ENCODE data around the gene DHCR7.

DHCR7 gene

DNA sequence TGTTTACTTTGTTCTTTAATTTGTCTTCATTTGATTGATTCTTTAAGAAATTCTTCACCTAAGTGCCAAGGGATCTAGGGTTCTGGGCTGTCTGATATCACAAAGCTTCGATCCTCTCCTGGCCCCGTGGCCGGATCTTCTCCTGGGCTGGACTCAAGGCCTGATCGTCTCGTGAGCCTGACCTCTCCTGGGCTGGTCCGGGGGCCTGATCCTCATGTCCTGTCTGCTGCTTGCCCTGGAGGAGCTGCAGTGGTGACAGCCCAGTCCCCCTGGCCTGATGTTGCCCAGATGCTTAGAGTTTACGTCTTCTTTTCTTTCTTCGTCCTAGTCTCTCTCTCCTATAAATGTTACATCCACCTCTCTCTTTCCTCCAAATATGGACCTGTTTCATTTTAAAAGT is 8.1 kb upstream of the DHCR7 start:
- DNase-seq (ENCODE audit: low read depth): no peak

DNA sequence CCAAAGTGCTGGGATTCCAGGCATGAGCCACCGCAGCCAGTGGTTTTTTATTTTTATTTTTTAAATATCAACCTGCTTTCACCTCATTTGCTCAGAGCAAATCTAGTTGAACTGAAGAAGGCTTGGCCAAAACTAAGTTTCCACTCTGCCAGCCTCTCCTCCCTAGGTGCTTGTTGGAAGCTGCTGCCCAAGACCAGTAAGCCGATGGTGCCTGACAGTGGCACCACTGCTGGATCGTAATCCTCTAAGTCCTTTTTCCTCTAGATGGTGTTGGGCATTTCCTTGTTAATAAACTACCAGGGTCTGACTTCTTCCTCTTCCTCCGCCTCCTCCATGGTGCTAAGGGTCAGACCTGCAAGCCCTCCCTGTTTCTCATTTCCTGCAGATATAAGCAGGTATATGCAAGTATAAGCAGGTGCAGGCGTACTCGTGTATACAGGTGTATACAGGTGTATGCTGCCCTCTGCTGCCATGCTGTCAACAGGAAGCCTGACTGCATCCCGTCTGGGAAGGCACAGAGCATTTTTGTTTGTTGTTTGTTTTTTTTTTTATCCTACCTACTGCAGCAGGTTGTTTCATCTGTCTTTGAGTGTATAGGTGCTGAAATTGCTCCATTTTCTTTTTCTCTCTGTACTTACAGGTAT is 6.4 kb upstream of the DHCR7 start:
- no peak for DNase-seq (ENCODE audit: low read depth)

DNA sequence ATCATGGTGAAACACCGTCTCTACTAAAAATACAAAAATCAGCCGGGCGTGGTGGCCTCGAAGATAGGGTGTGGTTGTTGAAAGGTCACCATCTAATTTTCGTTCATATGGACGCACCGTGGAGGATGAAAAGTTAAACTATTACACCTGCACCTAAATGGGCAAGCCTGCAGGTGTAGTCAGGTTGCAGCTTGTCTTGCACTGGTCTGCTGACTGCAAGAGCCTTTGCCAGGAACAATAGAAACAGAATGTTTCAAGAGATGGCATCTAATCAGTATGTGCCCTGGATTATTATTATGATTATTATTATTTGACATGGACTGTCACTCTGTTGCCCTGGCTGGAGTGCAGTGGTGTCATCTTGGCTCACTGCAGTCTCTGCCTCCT is 5.7 kb upstream of the DHCR7 start:
- DNase-seq (ENCODE audit: low read depth): no peak

DNA sequence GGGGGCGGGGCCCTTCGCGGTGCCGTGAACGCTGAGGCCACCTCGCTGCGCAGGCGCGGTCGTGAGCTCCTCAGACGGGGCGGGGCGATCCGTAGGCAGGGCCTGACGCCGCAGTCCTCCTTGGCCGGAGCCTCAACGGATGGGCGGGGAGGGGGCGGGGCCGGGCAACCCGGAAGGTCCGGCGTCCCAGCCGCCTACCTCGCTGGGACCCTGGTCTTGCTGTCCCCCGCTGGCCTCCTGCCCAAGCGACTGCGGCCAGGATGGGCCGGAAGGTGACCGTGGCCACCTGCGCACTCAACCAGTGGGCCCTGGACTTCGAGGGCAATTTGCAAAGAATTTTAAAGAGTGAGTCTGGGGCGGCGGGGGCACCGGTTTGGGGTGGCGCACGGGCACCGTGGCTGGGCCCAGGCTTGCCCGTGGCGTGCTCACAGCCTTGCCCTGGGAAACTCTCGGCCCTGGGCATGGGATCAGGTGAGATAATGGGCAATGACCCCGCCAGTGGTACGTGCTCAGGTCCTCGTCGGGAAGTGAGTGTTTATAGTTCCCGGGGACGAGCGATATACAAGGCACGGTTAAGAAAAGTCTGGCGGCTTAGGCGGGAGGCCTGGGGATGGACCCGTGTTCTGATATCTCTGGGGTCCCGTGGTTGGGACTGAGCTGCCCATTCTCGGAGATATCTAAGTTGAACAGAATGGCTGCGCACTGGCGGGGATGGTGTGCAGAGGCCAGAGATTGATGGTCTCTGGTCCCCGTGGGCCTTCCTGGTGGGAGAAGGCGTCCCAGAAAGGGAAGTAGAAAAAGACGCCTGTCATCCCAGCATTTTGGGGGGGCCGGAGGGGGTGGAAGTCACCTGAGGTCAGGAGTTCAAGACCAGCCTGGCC is 5.1 kb upstream of the DHCR7 start, which contains the start of gene NADSYN1:
TSS of gene NADSYN1 (plus strand) at position 167 of the 881 bp plus-strand sequence. CDS start at position 261, 94 bp downstream.
- DNase-seq (ENCODE audit: low read depth): peak; percentile 90

DNA sequence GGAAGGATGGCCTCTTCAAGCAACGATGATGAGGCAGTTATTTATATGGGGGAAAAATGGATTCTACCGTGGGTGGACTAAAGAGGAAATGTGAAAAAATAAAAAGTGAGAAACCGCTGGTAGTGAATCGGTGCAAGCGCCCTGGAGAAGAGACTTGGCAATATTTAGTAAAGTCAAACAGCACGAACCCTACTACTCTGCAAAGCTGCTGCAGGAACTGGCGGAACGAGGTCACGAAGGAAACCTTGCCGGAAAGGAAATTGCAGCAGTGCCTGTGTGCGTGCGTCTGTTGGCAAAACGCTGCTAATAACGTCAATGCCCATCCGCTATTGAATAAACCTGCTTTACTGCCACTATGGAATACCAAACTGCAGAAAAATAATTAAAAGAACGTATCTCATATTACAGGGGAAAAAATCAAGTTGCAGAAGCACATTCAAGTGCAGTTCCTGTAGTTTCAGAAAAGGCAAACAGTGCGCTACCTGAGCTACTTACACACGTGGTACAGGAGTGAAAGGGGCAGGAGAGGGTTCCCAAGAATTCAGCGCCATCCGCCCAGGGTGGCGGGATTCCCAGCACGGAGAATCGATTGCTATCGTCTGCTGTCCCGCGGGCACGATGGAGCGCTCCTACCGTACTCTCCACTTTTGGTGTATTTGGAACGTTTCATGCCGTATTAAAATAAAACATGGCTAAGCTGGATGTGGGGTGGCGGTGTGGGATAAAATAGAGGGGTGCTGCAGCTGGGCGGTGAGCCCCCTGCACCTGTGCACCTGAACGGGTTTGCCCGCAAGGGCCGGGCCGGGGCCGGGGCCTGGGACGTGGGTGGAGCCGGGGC is 4.2 kb upstream of the DHCR7 start:
- DNase-seq (ENCODE audit: low read depth): peak; percentile 46

DNA sequence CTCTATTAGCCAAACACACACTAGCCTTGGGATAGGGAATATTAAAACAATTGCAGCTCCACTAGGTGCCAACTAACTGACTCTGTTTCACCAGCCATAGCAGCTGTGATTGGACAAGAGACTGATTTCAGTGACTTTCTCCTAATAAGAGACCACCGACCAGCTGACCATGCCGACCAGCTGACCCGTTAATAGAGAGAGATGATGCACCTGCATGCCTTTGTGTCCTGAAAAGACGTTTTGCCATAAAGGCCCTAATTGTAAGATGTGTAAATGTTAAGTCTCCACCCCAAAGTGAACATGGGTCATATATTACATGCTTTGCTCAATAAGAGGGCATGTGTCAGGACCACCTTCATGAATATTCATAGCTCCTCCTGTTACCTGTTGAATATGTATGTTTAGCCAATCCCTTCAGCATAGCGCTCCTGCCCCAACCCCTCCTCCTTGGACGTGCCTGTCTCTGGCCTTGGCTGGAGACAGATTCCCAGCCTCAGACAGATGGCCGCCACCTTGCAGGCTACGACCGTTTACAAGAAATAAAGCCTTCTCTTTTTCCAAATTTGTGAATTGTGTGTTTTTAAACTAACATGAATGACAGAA is 3.5 kb upstream of the DHCR7 start:
- DNase-seq (ENCODE audit: low read depth): no peak

DNA sequence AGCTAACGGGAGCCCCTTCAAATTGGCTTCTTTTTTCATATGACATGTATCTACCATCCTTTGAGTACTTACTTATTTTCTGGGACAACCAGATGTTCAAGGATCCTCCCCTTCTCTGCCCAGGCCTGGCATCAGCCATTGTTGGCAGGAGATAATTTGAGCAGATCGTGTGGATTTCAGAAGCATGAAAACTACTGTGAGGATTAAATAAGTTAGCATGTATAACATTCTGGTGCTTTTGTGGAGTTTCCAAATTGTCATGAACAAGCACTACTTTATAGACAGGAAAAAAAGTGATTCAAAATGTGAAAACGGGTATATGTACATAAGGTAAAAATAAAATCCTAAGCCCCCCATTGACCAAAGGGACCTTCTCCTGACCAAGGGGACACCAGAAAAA is 2.7 kb upstream of the DHCR7 start:
- no peak for DNase-seq (ENCODE audit: low read depth)

DNA sequence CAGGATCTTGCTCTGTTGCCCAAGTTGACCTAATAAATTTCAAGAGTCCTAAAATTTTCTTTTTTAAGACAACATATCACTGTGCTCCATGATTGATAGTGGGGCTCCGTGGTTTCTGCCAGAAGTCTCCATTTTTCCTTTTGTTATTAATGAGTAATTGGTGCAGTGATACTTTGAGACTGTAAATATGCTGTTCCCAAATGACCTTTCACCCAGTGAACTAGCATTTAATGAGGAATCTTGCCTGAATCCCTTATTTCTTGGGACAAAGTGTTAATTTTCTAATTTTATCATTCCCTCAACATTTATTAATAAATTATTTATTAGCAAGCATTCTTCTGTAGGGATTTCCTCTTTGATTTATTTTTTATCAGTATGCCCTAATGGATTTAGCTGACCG is 2.3 kb upstream of the DHCR7 start:
- DNase-seq (ENCODE audit: low read depth): no peak

DNA sequence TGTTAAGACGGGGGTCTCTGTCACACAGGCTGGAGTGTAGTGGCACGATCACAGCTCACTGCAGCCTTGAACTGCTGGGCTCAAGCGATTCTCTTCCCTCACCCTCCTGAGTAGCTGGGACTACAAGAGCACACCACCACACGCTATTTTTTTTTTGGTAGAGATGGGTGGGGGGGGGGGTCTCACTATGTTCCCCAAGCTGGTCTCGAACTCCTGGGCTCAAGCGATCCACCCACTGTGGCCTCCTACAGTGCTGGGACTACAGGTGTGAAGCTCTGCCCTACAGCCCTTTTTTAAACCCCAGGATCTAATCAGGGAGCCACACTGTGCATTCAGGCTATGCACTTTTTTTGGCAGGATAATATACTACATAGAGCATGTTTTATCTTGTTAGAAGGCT is 1.4 kb upstream of the DHCR7 start:
- no peak for DNase-seq (ENCODE audit: low read depth)

DNA sequence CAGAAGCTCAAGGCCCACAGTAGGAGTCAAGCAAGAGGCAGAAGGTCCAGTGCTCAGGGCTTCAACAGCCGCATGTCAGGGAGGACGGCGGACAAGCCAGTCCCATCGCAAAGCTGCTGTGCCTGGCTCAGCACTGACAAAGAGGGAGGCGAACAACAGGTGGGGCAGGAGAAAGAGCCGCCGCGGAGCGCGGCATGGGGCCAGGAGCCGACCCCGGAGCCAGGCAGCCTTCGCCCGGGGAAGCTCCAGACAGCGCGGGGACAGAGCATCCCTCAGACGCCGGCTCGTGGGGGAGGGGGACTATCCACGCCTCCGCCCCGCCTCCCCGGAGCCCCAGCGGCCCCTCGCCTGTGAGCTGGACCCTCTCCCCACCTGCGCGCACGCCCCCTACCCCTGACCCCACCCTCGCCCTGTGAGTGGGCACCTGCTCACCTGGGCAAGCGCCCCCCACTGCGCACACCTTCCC is 369 bp downstream of the DHCR7 start:
- peak; percentile 20 for DNase-seq (ENCODE audit: low read depth)

DNA sequence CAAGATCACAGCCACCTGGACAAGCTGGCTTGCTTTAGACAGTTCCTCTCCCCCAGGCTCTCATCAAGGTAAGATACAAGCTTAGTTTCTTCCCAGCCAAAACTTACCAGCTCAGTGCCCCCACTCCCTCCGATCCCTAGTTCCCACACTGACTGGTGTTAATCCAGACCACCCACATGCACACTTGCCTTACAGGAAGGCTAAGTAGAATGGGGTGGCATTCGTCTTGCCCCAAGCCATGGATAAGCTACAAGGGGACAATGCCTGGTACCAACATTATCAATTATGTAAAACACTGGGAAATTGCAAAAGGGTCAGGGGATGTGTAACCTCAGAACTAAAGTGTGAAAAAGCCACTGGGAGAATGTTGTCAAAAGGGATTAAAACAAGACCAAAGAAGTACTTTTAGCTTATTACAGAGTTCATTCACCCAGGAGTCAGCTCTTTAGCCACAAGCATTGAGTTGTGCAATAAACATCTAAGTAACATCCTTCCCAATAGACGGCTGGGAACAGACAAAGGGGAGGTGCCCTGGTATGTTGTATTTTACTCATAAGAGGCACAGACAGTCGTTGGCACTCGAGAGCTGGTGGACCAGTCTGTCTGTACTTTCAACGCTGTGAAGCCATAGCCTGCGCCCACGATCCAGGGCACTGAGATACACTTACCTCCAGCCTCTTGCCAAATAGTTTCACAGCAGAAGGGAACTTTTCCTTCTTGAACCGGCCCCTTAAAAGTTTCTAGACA is 1.1 kb downstream of the DHCR7 start:
- DNase-seq (ENCODE audit: low read depth): no peak

DNA sequence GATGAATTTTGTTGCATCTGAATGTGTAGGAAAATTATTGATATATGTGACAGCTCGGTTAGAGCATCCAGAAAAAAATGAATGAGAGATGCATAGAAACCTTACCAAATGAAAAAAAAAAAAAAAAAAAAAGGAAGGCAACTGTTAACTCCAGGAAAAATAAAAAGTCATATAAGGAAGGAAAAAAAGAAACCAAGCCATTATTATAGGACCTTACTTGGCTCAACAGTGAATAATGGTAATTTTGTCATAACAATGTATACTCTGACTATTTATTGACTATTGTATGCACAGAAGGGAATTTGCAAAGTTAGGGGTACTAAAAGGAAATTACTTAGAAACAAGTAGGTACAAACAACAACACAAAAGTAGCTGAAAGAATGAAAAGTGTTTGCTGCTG is 2.0 kb downstream of the DHCR7 start:
- DNase-seq (ENCODE audit: low read depth): no peak

DNA sequence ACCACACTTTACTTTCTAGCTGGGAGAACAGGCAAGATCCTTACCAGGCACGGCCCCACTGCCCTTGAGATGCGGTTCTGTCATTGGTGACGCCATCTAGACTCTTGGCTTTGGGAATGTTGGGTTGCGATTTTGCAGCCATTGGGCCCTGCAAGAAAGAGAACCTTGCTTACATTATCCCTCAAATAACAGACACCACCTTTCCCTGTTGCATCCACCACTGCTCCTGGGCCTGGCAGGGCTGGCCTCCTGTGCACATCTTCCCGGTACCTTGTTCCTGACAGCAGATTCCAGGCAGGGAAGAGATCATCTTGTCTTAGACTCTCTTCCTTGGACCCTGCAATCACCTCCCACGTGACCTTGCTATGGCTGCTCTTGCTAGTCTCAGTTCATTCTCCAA is 3.4 kb downstream of the DHCR7 start:
- no peak for DNase-seq (ENCODE audit: low read depth)

DNA sequence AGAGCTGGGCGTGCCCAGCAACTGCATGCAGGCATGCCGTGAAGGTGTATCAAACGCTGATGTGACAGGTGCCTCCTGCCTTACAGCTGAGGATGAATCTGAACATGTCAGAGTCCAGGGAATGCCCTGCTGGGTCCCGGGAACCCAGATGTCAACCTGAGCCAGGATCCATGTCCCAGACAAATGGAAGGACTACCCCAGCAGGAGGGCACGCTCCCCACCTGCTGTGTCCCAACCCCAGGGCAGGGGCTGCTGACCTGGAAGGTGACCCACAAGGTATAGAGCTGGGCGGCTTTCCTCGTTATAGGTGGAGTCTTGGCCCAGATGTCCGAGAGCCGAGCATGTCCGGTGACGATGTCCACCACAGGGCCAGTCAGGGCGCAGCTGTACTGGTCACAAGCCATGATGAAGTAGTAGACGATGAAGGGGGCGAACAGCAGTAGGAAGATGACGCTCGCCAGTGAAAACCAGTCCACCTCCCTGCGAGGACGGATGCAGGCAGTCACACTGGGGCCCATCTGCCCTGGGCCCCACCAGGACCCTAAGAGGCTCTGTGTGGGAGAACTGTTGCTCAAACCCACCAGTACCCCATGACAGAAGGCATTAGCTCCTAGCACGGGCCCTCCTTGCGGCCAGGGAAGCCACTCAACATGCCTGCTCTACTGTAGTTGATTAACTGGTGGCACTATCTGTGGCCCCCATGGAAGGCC is 4.3 kb downstream of the DHCR7 start:
- DNase-seq (ENCODE audit: low read depth): no peak

DNA sequence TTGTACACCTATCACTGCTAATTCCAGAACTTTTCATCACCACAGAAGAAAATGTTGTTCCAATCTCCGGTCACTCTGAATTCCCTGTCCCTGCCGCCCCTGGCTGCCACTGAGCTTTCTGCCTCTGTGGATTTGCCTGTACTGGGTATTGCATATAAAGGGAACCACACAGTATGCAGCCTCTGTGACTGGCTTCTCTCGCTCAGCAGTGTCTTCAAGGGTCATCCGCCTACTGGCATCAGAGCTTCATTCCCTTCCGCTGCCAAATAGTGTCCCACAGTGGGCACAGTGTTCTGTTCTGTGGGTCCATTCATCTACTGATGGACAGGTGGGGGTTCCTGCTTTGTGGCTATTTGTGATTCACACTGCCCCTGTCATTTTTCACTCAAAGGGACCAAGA is 5.3 kb downstream of the DHCR7 start:
- no peak for DNase-seq (ENCODE audit: low read depth)

DNA sequence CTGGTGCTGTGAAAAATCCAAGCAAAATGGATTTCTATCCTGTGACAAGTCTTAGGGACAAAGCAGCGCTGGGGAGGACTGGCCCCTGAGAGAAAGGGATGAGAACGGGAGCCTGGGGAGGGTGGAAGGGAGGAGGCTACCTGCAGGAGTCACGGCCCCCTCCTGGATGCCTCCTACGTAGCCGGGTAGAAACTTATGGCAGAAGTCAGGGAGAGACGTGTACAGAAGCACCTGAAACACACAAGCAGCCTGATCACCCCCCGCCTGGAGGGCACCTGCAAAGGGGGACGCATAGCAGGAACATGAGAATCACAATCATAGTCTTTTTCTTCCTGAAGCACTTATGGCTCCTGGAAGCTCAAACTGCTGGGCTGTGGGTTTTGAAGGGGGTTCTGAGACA is 6.1 kb downstream of the DHCR7 start:
- DNase-seq (ENCODE audit: low read depth): no peak

DNA sequence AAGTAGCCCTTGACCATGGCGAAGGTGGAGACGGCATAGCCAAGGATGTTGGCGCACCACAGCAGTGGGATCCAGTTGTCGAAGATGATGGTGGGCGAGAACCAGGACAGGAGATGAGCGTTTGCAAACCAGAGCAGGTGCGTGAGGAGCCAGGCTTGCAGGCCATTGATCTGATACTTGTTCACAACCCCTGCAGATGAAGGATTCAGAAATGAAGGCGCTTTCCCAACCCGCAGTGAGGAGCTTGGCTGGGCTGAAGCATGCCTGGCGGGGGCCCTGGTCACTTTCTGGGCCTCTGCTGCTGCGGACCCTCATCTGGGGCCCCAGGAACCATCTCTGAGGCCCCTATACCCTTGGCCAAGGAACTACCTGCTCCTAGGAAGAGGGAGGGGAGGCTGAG is 6.9 kb downstream of the DHCR7 start:
- no peak for DNase-seq (ENCODE audit: low read depth)

DNA sequence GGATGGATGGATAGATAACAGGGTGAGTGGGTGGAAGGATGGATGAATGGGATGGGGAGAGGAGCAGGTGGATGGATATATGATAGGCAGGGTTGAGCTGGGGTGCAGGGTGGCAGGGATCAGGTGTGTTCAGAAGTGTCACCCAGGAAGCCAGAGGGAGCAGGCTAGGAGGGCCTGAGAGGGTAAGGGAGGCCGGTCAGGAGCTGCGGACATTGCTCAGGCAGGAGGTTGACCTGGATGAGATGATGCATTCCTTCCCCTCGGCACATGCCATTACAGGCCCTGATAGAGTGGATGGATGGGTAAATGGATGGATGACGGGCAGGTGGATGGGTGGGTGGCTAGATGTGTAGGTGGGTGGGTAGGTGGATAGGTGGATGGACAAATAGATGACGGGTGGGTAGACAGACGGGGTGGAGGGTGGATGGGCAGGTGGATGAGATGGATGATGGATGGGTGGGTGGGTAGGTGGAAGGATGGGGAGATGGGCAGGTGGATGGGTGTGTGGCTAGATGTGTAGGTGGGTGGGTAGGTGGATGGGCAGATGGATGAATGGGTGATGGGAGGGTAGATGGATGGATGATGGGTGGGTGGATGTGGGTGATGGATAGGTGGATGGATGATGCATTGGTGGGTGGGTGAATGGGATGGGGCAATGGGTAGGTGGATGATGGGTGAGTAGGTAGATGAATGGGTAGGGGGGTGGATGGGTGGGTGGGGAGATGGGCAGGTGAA is 8.0 kb downstream of the DHCR7 start:
- DNase-seq (ENCODE audit: low read depth): no peak

DNA sequence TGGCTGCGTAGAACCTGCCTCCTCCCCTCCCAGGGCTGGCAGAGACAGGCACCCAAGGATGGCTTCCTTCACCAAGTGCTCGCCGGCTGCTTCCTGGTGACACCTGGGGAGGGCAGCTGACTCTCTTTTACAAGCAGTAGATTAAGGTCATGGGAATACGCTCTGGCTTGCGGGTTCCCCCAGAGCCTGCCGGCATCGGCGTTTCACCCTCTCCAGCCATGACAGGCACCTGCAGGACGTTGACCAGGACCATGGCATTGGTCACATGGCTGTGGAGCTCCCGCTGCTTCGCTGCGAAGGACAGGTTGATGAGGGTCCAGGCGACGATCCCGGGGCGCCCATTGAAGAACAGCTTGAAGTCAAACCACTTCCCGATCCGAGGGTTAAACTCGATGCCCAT is 9.5 kb downstream of the DHCR7 start:
- no peak for DNase-seq (ENCODE audit: low read depth)

DNA sequence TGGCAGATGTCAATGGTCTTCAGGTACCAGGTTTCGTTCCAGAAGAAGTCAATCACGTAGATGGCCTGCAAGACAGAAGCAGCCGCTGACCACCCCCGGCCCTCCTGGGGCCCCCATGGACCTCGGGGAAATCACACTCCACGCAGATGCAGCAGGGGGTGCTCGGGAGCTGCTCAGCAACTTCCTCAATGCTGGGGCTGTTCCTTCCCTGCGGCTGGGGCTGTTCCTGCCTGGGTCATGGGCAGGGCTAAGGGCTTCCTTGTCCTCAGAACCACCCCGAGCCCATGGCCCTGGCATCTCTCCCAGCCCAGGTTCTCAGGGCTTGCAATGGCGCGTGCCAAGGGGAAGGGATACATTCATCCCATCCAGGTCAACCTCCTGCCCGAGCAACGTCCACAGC is 10.3 kb downstream of the DHCR7 start:
- DNase-seq (ENCODE audit: low read depth): no peak
